HepG2 (cell line): ENCODE measurements around the gene GABRG3. TPM values are rescaled to one million over a fixed set of nuclear protein-coding genes. Genes with fewer than 3 reads are reported as not detected.

Experiments used
- ATAC-seq: fragments of 200-7000 bp; cut with Tn5 transposase; 3 replicates; pipeline ENCODE4 v1.9.1; 2020; ENCODE audit warnings: mild to moderate bottlenecking, moderate library complexity
- BruUV-seq: library from RNA; stranded (reverse); fragments of 400-500 nt; replicated peaks from 2 replicates; lab custom pipeline; 2021; lab: Mats Ljungman, UMichigan
- CTCF ChIA-PET: fragments of 300-600 bp; formaldehyde crosslinking; extraction: SDS; loops from one replicate; lab custom pipeline; 2021; ENCODE audit warnings: low total read pairs, inconsistent platforms, low intra/inter-chr PET ratio; lab: Yijun Ruan, JAX
- POLR2A ChIA-PET: fragments of 350-600 bp; sonication (Branson Sonifier 250); formaldehyde crosslinking; loops from one replicate; lab custom pipeline; 2020; ENCODE audit warnings: antibody characterized with exemption, inconsistent platforms; lab: Yijun Ruan, JAX
- DNase-seq: peaks from one replicate; pipeline ENCODE4 v3.0.0-alpha.2; 2015; ENCODE audit warnings: low spot score
- FAIRE-seq: peaks from 3 replicates; lab custom pipeline; 2011; peaks lifted over from hg19 to GRCh38; lab: Jason Lieb, UNC
- H2AFZ ChIP-seq: one replicate; pipeline ENCODE4 v1.6.1; 2011; ENCODE audit warnings: low read length, inconsistent platforms
- H3K27ac ChIP-seq: fragments of 300-600 bp; 3 replicates; pipeline ENCODE4 v1.8.0; 2011; ENCODE audit warnings: mixed run types, mild to moderate bottlenecking, mixed read lengths, low read length, inconsistent platforms; ENCODE audit not compliant: insufficient read depth; ENCODE audit errors: extremely low read length
- H3K27me3 ChIP-seq, 2 experiments: fragments of 200-600 bp in 1 of 2; 2 replicates in 1 of 2; 3 replicates in 1 of 2; pipeline versions ENCODE4 v1.6.0 to v1.8.0; 2011; ENCODE audit warnings: low read length in 2 of 2, mild to moderate bottlenecking in 2 of 2, moderate library complexity in 2 of 2, inconsistent platforms in 1 of 2; ENCODE audit not compliant: insufficient read depth in 2 of 2, control insufficient read depth in 1 of 2
- H3K36me3 ChIP-seq, 2 experiments: fragments of 200-600 bp in 1 of 2; replicated peaks in 1 of 2; 2 replicates in 1 of 2; 3 replicates in 1 of 2; pipeline versions ENCODE4 v1.5.1 to v1.8.0; 2011; ENCODE audit warnings: low read length in 2 of 2, inconsistent platforms in 1 of 2; ENCODE audit not compliant: insufficient read depth in 2 of 2, control insufficient read depth in 1 of 2
- H3K4me1 ChIP-seq: 2 replicates; pipeline ENCODE4 v1.5.1; 2012; ENCODE audit warnings: low read length, inconsistent platforms; ENCODE audit not compliant: insufficient read depth
- H3K4me2 ChIP-seq: 2 replicates; pipeline ENCODE4 v1.6.0; 2011; ENCODE audit warnings: low read depth, low read length, inconsistent platforms
- H3K4me3 ChIP-seq, 3 experiments: fragments of 200-600 bp in 1 of 3; sonication (generic), shearing (Covaris generic) in 1 of 3; replicated peaks in 1 of 3; 2 replicates each; pipeline ENCODE4 v1.5.1; 2011 to 2016; ENCODE audit warnings: low read length in 3 of 3, inconsistent platforms in 2 of 3, low read depth in 2 of 3, mild to moderate bottlenecking in 2 of 3, control low read depth in 1 of 3, mixed read lengths in 1 of 3; ENCODE audit not compliant: insufficient read depth in 1 of 3
- H3K79me2 ChIP-seq: one replicate; pipeline ENCODE4 v1.6.1; 2011; ENCODE audit warnings: low read length, inconsistent platforms; ENCODE audit not compliant: insufficient read depth
- H3K9ac ChIP-seq: 2 replicates; pipeline ENCODE4 v1.6.0; 2011; ENCODE audit warnings: mild to moderate bottlenecking, low read depth, low read length, inconsistent platforms; ENCODE audit not compliant: insufficient read depth
- H3K9me3 ChIP-seq: 2 replicates; pipeline ENCODE4 v1.5.1; 2012; ENCODE audit warnings: mild to moderate bottlenecking, low read length
- H4K20me1 ChIP-seq: 2 replicates; pipeline ENCODE4 v1.6.0; 2011; ENCODE audit warnings: inconsistent platforms, mild to moderate bottlenecking, low read length, moderate library complexity; ENCODE audit not compliant: insufficient read depth
- ARNT2 ChIP-seq: sonication (generic); formaldehyde crosslinking; IDR thresholded peaks from 2 replicates; pipeline ENCODE4 v1.8.0; 2022; ENCODE audit warnings: mild to moderate bottlenecking, low read depth, missing genetic modification reagents, moderate library complexity
- DNMT1 ChIP-seq: sonication (generic); formaldehyde crosslinking; IDR thresholded peaks from 2 replicates; pipeline ENCODE4 v1.5.1; 2020; ENCODE audit warnings: mild to moderate bottlenecking, missing genetic modification reagents
- HNRNPH1 ChIP-seq: fragments of 200-400 bp; formaldehyde crosslinking; optimal IDR thresholded peaks from 2 replicates; pipeline ENCODE3; 2017; ENCODE audit warnings: mild to moderate bottlenecking, low read depth, low read length
- NKX3-1 ChIP-seq: sonication (generic); formaldehyde crosslinking; IDR thresholded peaks from 2 replicates; pipeline ENCODE4 v1.5.0; 2020; ENCODE audit warnings: missing genetic modification reagents
- NR2C2 ChIP-seq: sonication (generic); formaldehyde crosslinking; IDR thresholded peaks from 2 replicates; pipeline ENCODE4 v1.4.0; 2020; ENCODE audit warnings: missing genetic modification reagents, mild to moderate bottlenecking, moderate library complexity, borderline replicate concordance
- ZNF282 ChIP-seq: fragments of 450-650 bp; IDR thresholded peaks from 2 replicates; pipeline ENCODE4 v1.6.1; 2018; ENCODE audit not compliant: partially characterized antibody
- ZNF549 ChIP-seq: sonication (generic); formaldehyde crosslinking; IDR thresholded peaks from 2 replicates; pipeline ENCODE4 v1.5.0; 2020; ENCODE audit warnings: missing genetic modification reagents
- ZNF83 ChIP-seq: sonication (generic); formaldehyde crosslinking; IDR thresholded peaks from 2 replicates; pipeline ENCODE4 v1.4.0; 2020; ENCODE audit warnings: missing genetic modification reagents, mild to moderate bottlenecking, borderline replicate concordance
- ZUFSP ChIP-seq: sonication (generic); formaldehyde crosslinking; IDR thresholded peaks from 2 replicates; pipeline ENCODE4 v1.9.0; 2021; ENCODE audit warnings: missing genetic modification reagents, mild to moderate bottlenecking, borderline replicate concordance
- WGBS: methylation state at CpG from one replicate; pipeline ENCODE4 v1.1.6; 2017; ENCODE audit warnings: low lambda C conversion rate; 5-methylcytosine and 5-hydroxymethylcytosine counted together
- in situ Hi-C: cut with HindIII; loops from 2 replicates; pipeline ENCODE4 v1.10.0; 2017; ENCODE audit warnings: low pct_unique_long_range_greater_than_20kb; ENCODE audit not compliant: extremely low pct_ligation_motif_present
- intact Hi-C: fragments of 100-400 bp; cut with micrococcal nuclease; formaldehyde crosslinking; loops from one replicate; pipeline ENCODE4 v1.10.0; 2022; ENCODE audit not compliant: unreplicated experiment
- polyA plus RNA-seq, 8 experiments: library from polyadenylated mRNA; depleted of rRNA in 3 of 8; stranded (reverse) in 7 of 8; unstranded in 1 of 8; fragments of >200 nt; fragmentation: Illumina TruSeq in 4 of 8; extraction: Trizol in 4 of 8; gene quantifications; 2 replicates each; pipeline versions ENCODE4 v1.2.1 to v1.2.3, GENCODE V29; 2011 to 2016; ENCODE audit warnings: low read depth in 4 of 8, missing spikeins in 1 of 8, mixed read lengths in 1 of 8; ENCODE audit not compliant: insufficient read depth in 1 of 8
- total RNA-seq, 5 experiments: library from RNA; depleted of rRNA; stranded (reverse); fragments of >200 nt; fragmentation: Illumina TruSeq; extraction: Trizol; gene quantifications; 2 replicates each; pipeline ENCODE4 v1.2.3, GENCODE V29; 2016; ENCODE audit warnings: low read depth in 1 of 5
- TF ChIP-seq, protein P1 (sequence below): sonication (generic); formaldehyde crosslinking; IDR thresholded peaks from 2 replicates; pipeline ENCODE4 v1.4.0; 2020; ENCODE audit warnings: mild to moderate bottlenecking, missing genetic modification reagents
- TF ChIP-seq, protein P2 (sequence below): IDR thresholded peaks from 2 replicates; pipeline ENCODE4 v1.6.1; 2016; ENCODE audit warnings: low read depth
- TF ChIP-seq, protein P3 (sequence below): sonication (generic); formaldehyde crosslinking; IDR thresholded peaks from 2 replicates; pipeline ENCODE4 v1.4.0; 2020; ENCODE audit warnings: missing genetic modification reagents, borderline replicate concordance

GABRG3 gene
- total and polyA plus RNA-seq, 2 of the 13 experiments (the other 11 are each of a cell fraction or from before 2014, with no cell fraction given): not detected

GRCh38 chr15:27170851-27171250, 199.9 kb downstream of the GABRG3 start:
- no peak for DNase-seq
- intact Hi-C loops: no loop called here
- Histone ChIP-seq H3K4me2 (no peak overlapping the region), H3K9ac (no peak overlapping the region), H2AFZ (no peak overlapping the region), H3K27ac (no peak overlapping the region), H3K27me3 (no peaks in the 10 kb centered on the region), H3K9me3 (peaks cover 38% of the 10 kb centered on the region), H3K36me3 (no peaks in the 10 kb centered on the region), H4K20me1 (no peaks in the 10 kb centered on the region), H3K79me2 (no peaks in the 10 kb centered on the region), H3K4me3 (no peak overlapping the region), H3K4me1 (no peaks in the 10 kb centered on the region)
- no peak for ATAC-seq
- 2% methylated on average over 4 of the region's 4 CpGs for WGBS
- POLR2A ChIA-PET: no interaction called here
- no peak for FAIRE-seq
- CTCF ChIA-PET: no interaction called here
- in situ Hi-C loops: no loop called here
- TF ChIP-seq, protein P1, sequence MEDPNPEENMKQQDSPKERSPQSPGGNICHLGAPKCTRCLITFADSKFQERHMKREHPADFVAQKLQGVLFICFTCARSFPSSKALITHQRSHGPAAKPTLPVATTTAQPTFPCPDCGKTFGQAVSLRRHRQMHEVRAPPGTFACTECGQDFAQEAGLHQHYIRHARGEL (CRISPR knock-in tag): no peak
- TF ChIP-seq NR2C2 (CRISPR knock-in tag) (no peak), ZNF549 (no peak), NKX3-1 (CRISPR knock-in tag) (no peak), HNRNPH1 (no peak)
- no TSS peak for BruUV-seq

- WGBS: 28% methylated on average over 2 of the region's 5 CpGs
- no peak overlapping the region for H2AFZ ChIP-seq
- H3K4me2 ChIP-seq: no peak overlapping the region
- FAIRE-seq: no peak
- H3K36me3 ChIP-seq: no peaks in the 10 kb centered on the region
- H4K20me1 ChIP-seq: no peaks in the 10 kb centered on the region
- no peak for ATAC-seq
- BruUV-seq: no TSS peak
- in situ Hi-C loops: no loop called here
- no peaks in the 10 kb centered on the region for H3K4me1 ChIP-seq
- intact Hi-C loops: no loop called here
- POLR2A ChIA-PET: no interaction called here
- DNase-seq: no peak
- H3K79me2 ChIP-seq: no peaks in the 10 kb centered on the region
- H3K27ac ChIP-seq: no peak overlapping the region
- peaks cover 58% of the 10 kb centered on the region for H3K9me3 ChIP-seq
- no peak overlapping the region for H3K9ac ChIP-seq
- H3K27me3 ChIP-seq: no peaks in the 10 kb centered on the region
- no peak overlapping the region for H3K4me3 ChIP-seq
- CTCF ChIA-PET: no interaction called here
- TF ChIP-seq, protein P2, sequence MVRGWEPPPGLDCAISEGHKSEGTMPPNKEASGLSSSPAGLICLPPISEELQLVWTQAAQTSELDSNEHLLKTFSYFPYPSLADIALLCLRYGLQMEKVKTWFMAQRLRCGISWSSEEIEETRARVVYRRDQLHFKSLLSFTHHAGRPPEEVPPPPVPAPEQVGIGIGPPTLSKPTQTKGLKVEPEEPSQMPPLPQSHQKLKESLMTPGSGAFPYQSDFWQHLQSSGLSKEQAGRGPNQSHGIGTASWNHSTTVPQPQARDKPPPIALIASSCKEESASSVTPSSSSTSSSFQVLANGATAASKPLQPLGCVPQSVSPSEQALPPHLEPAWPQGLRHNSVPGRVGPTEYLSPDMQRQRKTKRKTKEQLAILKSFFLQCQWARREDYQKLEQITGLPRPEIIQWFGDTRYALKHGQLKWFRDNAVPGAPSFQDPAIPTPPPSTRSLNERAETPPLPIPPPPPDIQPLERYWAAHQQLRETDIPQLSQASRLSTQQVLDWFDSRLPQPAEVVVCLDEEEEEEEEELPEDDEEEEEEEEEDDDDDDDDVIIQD (CRISPR knock-in tag): no peak
- TF ChIP-seq ZNF83 (CRISPR knock-in tag) (no peak), DNMT1 (CRISPR knock-in tag) (no peak), ZNF282 (no peak), ARNT2 (CRISPR knock-in tag) (no peak), ZUFSP (CRISPR knock-in tag) (no peak)
- TF ChIP-seq, protein P3, sequence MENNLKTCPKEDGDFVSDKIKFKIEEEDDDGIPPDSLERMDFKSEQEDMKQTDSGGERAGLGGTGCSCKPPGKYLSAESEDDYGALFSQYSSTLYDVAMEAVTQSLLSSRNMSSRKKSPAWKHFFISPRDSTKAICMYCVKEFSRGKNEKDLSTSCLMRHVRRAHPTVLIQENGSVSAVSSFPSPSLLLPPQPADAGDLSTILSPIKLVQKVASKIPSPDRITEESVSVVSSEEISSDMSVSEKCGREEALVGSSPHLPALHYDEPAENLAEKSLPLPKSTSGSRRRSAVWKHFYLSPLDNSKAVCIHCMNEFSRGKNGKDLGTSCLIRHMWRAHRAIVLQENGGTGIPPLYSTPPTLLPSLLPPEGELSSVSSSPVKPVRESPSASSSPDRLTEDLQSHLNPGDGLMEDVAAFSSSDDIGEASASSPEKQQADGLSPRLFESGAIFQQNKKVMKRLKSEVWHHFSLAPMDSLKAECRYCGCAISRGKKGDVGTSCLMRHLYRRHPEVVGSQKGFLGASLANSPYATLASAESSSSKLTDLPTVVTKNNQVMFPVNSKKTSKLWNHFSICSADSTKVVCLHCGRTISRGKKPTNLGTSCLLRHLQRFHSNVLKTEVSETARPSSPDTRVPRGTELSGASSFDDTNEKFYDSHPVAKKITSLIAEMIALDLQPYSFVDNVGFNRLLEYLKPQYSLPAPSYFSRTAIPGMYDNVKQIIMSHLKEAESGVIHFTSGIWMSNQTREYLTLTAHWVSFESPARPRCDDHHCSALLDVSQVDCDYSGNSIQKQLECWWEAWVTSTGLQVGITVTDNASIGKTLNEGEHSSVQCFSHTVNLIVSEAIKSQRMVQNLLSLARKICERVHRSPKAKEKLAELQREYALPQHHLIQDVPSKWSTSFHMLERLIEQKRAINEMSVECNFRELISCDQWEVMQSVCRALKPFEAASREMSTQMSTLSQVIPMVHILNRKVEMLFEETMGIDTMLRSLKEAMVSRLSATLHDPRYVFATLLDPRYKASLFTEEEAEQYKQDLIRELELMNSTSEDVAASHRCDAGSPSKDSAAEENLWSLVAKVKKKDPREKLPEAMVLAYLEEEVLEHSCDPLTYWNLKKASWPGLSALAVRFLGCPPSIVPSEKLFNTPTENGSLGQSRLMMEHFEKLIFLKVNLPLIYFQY: no peak
Observed at GRCh38 chr15:27172821-27173220, 201.8 kb downstream of the GABRG3 start.
